GM18505 (cell line): Measurements from ENCODE around the gene UBE2L5.

Experiments used
- ATAC-seq: cut with Tn5 transposase; IDR thresholded peaks from one replicate; pipeline ENCODE4 v1.9.1; 2021; ENCODE audit not compliant: unreplicated experiment
- POLR2A ChIP-seq: IDR thresholded peaks from 4 replicates; pipeline ENCODE4 v1.6.1; 2011; ENCODE audit warnings: borderline replicate concordance; ENCODE audit not compliant: insufficient read depth, insufficient read length; ENCODE audit errors: extremely low read depth

Gene UBE2L5

GRCh38 chr13:30422054-30422839, at the start of gene UBE2L5:
UBE2L5 (plus strand) TSS chr13:30422493; CDS start chr13:30427991, 5,498 bp downstream.
- TF ChIP-seq POLR2A, result peak; percentile 67
- peak; percentile 73 for ATAC-seq

- no peak for ATAC-seq
- TF ChIP-seq POLR2A, result peak; percentile 56
These were observed 48.6 kb upstream of the UBE2L5 start for GRCh38 chr13:30373727-30374126.

GRCh38 chr13:30375265-30375835, 46.9 kb upstream of the UBE2L5 start:
- no peak for TF ChIP-seq POLR2A
- no peak for ATAC-seq

- peak; percentile 53 for ATAC-seq
- TF ChIP-seq POLR2A, result peak; percentile 56
These were observed 45.6 kb upstream of the UBE2L5 start for GRCh38 chr13:30376426-30377311.

GRCh38 chr13:30377312-30377685, 45.0 kb upstream of the UBE2L5 start:
- TF ChIP-seq POLR2A, result no peak
- no peak for ATAC-seq

GRCh38 chr13:30378191-30378590, 44.1 kb upstream of the UBE2L5 start:
- no peak for ATAC-seq
- no peak for TF ChIP-seq POLR2A

GRCh38 chr13:30381049-30381448, 41.2 kb upstream of the UBE2L5 start:
- ATAC-seq, result no peak
- TF ChIP-seq POLR2A, result no peak

- ATAC-seq, result no peak
- no peak for TF ChIP-seq POLR2A
These were observed 39.3 kb upstream of the UBE2L5 start for GRCh38 chr13:30382836-30383525.

GRCh38 chr13:30388406-30389283, 33.6 kb upstream of the UBE2L5 start:
- TF ChIP-seq POLR2A, result no peak
- no peak for ATAC-seq

GRCh38 chr13:30391956-30392680, 30.2 kb upstream of the UBE2L5 start:
- ATAC-seq, result no peak
- no peak for TF ChIP-seq POLR2A

- TF ChIP-seq POLR2A, result no peak
- ATAC-seq, result no peak
These were observed 29.6 kb upstream of the UBE2L5 start for GRCh38 chr13:30392681-30393045.
